Measurements from ENCODE around the gene ONECUT3.
A peak's percentile ranks its signal among the peaks of the same experiment; 100 is the strongest.

Gene ONECUT3

DNA sequence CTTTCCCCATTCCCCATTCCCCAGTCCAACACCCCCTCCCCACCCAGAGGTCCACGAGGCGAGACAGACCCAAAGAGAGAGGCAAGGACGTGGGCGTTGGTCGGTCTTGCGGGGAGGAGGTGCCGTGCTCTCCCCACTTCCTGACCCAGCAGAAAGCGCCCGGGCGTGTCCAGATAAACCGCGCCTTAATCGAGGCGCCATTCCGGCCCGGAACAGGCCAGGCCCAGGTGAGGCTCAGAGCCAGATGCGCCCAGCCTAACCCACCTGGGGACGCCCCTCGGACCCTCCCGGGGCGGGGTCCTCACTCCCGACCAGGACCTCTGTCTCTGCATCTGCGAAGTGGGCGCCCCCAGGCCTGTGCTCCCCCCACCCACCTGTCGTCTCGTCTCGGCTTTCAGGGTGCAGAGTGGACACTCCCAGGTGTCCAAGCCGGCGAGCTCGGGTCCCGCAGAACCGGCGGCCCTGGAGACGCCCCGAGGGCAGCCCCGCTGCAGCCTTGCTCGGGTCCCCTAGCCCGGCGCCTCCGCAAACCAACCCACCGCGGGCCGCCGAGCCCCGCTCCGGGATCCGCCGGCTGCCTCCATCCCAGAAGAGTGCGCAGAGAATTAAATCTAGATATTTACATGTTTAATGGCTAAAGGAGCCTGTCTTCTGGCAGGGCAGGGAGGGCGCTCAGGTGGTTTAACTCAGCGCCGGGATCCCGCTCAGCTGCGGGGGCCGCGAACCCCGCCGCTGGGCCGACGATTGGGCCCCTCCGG lies 5.0 kb upstream of the ONECUT3 start (continued):
- TF ChIP-seq ZFHX2 (tag by site-specific recombination; conservative IDR thresholded peaks at IDR 0.05): peak; percentile 41; the same call in 1 of the 2 replicates
- peak; percentile 73; the same call in 1 of the 2 replicates for TF ChIP-seq KLF7 (tag by site-specific recombination; IDR thresholded peaks at IDR 0.05; ENCODE audit: borderline replicate concordance)
- 0 out of 2 replicates have a peak, but pooled peaks have one; percentile 16 for TF ChIP-seq GLIS1 (tag by site-specific recombination; IDR thresholded peaks at IDR 0.05)
- TF ChIP-seq, protein P1, sequence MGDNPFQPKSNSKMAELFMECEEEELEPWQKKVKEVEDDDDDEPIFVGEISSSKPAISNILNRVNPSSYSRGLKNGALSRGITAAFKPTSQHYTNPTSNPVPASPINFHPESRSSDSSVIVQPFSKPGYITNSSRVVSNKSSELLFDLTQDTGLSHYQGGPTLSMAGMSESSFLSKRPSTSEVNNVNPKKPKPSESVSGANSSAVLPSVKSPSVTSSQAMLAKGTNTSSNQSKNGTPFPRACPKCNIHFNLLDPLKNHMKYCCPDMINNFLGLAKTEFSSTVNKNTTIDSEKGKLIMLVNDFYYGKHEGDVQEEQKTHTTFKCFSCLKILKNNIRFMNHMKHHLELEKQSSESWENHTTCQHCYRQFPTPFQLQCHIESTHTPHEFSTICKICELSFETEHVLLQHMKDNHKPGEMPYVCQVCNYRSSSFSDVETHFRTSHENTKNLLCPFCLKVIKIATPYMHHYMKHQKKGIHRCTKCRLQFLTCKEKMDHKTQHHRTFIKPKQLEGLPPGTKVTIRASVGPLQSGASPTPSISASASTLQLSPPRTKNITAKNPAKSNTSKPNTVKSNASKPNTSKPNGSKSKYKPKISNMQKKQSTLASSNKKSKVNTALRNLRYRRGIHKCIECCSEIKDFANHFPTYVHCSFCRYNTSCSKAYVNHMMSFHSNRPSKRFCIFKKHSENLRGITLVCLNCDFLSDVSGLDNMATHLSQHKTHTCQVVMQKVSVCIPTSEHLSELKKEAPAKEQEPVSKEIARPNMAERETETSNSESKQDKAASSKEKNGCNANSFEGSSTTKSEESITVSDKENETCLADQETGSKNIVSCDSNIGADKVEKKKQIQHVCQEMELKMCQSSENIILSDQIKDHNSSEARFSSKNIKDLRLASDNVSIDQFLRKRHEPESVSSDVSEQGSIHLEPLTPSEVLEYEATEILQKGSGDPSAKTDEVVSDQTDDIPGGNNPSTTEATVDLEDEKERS (tag by site-specific recombination; IDR thresholded peaks at IDR 0.05): no peak
- peak; percentile 30; the same call in 1 of the 2 replicates for TF ChIP-seq MZF1 (tag by site-specific recombination; IDR thresholded peaks at IDR 0.05; ENCODE audit: borderline replicate concordance)
- TF ChIP-seq, protein P2, sequence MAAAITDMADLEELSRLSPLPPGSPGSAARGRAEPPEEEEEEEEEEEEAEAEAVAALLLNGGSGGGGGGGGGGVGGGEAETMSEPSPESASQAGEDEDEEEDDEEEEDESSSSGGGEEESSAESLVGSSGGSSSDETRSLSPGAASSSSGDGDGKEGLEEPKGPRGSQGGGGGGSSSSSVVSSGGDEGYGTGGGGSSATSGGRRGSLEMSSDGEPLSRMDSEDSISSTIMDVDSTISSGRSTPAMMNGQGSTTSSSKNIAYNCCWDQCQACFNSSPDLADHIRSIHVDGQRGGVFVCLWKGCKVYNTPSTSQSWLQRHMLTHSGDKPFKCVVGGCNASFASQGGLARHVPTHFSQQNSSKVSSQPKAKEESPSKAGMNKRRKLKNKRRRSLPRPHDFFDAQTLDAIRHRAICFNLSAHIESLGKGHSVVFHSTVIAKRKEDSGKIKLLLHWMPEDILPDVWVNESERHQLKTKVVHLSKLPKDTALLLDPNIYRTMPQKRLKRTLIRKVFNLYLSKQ (tag by site-specific recombination; IDR thresholded peaks at IDR 0.05; ENCODE audit: borderline replicate concordance): no peak
- TF ChIP-seq, protein P3, sequence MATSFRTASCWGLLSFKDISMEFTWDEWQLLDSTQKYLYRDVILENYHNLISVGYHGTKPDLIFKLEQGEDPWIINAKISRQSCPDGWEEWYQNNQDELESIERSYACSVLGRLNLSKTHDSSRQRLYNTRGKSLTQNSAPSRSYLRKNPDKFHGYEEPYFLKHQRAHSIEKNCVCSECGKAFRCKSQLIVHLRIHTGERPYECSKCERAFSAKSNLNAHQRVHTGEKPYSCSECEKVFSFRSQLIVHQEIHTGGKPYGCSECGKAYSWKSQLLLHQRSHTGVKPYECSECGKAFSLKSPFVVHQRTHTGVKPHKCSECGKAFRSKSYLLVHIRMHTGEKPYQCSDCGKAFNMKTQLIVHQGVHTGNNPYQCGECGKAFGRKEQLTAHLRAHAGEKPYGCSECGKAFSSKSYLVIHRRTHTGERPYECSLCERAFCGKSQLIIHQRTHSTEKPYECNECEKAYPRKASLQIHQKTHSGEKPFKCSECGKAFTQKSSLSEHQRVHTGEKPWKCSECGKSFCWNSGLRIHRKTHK (tag by site-specific recombination; IDR thresholded peaks at IDR 0.05): no peak

DNA sequence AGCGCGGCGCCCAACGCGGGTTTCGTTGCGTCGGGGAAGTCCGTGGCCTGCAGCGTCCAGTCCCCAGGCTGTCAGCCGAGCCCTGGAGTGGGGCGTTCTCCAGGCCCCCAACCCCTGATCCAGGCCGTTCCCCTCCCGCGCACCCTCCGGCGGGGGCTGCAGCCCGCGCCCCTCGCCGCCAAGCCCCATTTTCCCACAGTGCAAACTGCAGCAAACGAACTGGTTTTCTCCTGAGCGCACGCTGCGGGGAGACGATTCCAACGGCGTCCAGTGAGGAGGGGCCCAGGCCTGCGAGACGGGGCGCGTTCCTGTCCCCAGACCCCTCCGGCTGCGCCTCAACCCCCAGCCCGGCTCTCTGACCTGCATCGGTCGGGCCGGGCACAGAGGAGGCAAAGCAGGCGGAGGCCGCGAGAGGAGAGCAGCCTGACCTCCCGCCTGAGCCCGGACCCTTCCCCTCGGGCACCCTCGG lies 4.4 kb upstream of the ONECUT3 start:
- H3K9me3 ChIP-seq (ENCODE audit: control insufficient read depth, insufficient read depth, low read depth, low read length): no peaks in the 10 kb centered on the region
- H3K27ac ChIP-seq (ENCODE audit: extremely low read depth, low read depth, low read length): no peak overlapping the region; the same call in 1 of the 2 replicates
- H3K4me3 ChIP-seq (ENCODE audit: low read depth, low read length): no peak overlapping the region
- ChIA-PET CTCF (no interaction called here), POLR2A (interaction anchor here (0.6 kb wide), 1 partner anchor 16 kb away, joined by 3 read pairs; no protein-coding TSS in a partner anchor)
- H3K36me3 ChIP-seq (ENCODE audit: control insufficient read depth in 2 of 2, insufficient read depth in 1 of 2, low read length in 2 of 2): no peaks in the 10 kb centered on the region
- H3K4me1 ChIP-seq (ENCODE audit: control insufficient read depth, insufficient read depth, low read length): peaks cover 12% of the 10 kb centered on the region; the same call in 1 of the 2 replicates
- TF ChIP-seq ZNF473 (tag by site-specific recombination; IDR thresholded peaks at IDR 0.05): peak; percentile 91
- 0 out of 2 replicates have a peak, but pooled peaks have one; percentile 15 for TF ChIP-seq ZNF660 (tag by site-specific recombination; IDR thresholded peaks at IDR 0.05)
- TF ChIP-seq ZNF76 (tag by site-specific recombination; IDR thresholded peaks at IDR 0.05; ENCODE audit: borderline replicate concordance, low read depth): peak; percentile 26; the same call in 1 of the 2 replicates
- TF ChIP-seq, protein P4, sequence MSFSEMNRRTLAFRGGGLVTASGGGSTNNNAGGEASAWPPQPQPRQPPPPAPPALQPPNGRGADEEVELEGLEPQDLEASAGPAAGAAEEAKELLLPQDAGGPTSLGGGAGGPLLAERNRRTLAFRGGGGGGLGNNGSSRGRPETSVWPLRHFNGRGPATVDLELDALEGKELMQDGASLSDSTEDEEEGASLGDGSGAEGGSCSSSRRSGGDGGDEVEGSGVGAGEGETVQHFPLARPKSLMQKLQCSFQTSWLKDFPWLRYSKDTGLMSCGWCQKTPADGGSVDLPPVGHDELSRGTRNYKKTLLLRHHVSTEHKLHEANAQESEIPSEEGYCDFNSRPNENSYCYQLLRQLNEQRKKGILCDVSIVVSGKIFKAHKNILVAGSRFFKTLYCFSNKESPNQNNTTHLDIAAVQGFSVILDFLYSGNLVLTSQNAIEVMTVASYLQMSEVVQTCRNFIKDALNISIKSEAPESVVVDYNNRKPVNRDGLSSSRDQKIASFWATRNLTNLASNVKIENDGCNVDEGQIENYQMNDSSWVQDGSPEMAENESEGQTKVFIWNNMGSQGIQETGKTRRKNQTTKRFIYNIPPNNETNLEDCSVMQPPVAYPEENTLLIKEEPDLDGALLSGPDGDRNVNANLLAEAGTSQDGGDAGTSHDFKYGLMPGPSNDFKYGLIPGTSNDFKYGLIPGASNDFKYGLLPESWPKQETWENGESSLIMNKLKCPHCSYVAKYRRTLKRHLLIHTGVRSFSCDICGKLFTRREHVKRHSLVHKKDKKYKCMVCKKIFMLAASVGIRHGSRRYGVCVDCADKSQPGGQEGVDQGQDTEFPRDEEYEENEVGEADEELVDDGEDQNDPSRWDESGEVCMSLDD (tag by site-specific recombination; IDR thresholded peaks at IDR 0.05): peak; percentile 64
- TF ChIP-seq ZBTB48 (tag by site-specific recombination; IDR thresholded peaks at IDR 0.05): peak; percentile 87
- TF ChIP-seq BCL11A (tag by site-specific recombination; IDR thresholded peaks at IDR 0.05; ENCODE audit: low read depth): no peak
- TF ChIP-seq, protein P5, sequence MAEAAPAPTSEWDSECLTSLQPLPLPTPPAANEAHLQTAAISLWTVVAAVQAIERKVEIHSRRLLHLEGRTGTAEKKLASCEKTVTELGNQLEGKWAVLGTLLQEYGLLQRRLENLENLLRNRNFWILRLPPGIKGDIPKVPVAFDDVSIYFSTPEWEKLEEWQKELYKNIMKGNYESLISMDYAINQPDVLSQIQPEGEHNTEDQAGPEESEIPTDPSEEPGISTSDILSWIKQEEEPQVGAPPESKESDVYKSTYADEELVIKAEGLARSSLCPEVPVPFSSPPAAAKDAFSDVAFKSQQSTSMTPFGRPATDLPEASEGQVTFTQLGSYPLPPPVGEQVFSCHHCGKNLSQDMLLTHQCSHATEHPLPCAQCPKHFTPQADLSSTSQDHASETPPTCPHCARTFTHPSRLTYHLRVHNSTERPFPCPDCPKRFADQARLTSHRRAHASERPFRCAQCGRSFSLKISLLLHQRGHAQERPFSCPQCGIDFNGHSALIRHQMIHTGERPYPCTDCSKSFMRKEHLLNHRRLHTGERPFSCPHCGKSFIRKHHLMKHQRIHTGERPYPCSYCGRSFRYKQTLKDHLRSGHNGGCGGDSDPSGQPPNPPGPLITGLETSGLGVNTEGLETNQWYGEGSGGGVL (tag by site-specific recombination; IDR thresholded peaks at IDR 0.05): 0 out of 2 replicates have a peak, but pooled peaks have one; percentile 44
- no peak for TF ChIP-seq KLF9 (tag by site-specific recombination; IDR thresholded peaks at IDR 0.05; ENCODE audit: low read depth)
- TF ChIP-seq, protein P6, sequence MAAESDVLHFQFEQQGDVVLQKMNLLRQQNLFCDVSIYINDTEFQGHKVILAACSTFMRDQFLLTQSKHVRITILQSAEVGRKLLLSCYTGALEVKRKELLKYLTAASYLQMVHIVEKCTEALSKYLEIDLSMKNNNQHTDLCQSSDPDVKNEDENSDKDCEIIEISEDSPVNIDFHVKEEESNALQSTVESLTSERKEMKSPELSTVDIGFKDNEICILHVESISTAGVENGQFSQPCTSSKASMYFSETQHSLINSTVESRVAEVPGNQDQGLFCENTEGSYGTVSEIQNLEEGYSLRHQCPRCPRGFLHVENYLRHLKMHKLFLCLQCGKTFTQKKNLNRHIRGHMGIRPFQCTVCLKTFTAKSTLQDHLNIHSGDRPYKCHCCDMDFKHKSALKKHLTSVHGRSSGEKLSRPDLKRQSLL (tag by site-specific recombination; IDR thresholded peaks at IDR 0.05): 0 out of 2 replicates have a peak, but pooled peaks have one; percentile 44
- TF ChIP-seq, protein P7, sequence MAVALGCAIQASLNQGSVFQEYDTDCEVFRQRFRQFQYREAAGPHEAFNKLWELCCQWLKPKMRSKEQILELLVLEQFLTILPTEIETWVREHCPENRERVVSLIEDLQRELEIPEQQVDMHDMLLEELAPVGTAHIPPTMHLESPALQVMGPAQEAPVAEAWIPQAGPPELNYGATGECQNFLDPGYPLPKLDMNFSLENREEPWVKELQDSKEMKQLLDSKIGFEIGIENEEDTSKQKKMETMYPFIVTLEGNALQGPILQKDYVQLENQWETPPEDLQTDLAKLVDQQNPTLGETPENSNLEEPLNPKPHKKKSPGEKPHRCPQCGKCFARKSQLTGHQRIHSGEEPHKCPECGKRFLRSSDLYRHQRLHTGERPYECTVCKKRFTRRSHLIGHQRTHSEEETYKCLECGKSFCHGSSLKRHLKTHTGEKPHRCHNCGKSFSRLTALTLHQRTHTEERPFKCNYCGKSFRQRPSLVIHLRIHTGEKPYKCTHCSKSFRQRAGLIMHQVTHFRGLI (tag by site-specific recombination; IDR thresholded peaks at IDR 0.05): peak; percentile 83
- 0 out of 2 replicates have a peak, but pooled peaks have one; percentile 36 for TF ChIP-seq ZNF23 (tag by site-specific recombination; IDR thresholded peaks at IDR 0.05; ENCODE audit: borderline replicate concordance)

Measured in HEK293 (cell line).